HepG2 (cell line): Measurements from ENCODE around the gene HNRNPF. TPM values are rescaled to one million over a fixed set of nuclear protein-coding genes. Genes with fewer than 3 reads are reported as not detected.

Source experiments
- CHD2 ChIP-seq: IDR thresholded peaks from 2 replicates; pipeline ENCODE4 v1.6.1; 2011; ENCODE audit warnings: low read depth, low read length, improper control_type of control experiment
- GZF1 ChIP-seq: sonication (generic); formaldehyde crosslinking; IDR thresholded peaks from 2 replicates; pipeline ENCODE4 v1.5.1; 2020; ENCODE audit warnings: mild to moderate bottlenecking, missing genetic modification reagents
- HES4 ChIP-seq: sonication (generic); formaldehyde crosslinking; IDR thresholded peaks from 2 replicates; pipeline ENCODE4 v1.9.0; 2021; ENCODE audit warnings: mild to moderate bottlenecking, missing genetic modification reagents, borderline replicate concordance
- NCOR1 ChIP-seq: fragments of 200-600 bp; sonication (generic); IDR thresholded peaks from 2 replicates; pipeline ENCODE4 v1.7.0; 2017; ENCODE audit warnings: antibody characterized with exemption, low read length, borderline replicate concordance
- NFKBIZ ChIP-seq: IDR thresholded peaks from 2 replicates; pipeline ENCODE4 v1.6.1; 2018; ENCODE audit warnings: missing genetic modification reagents, missing compliant biosample characterization
- NFYC ChIP-seq: IDR thresholded peaks from 2 replicates; pipeline ENCODE4 v1.6.1; 2016; ENCODE audit warnings: missing genetic modification reagents, missing compliant biosample characterization
- NONO ChIP-seq, 2 experiments: fragments of 450-650 bp in 1 of 2; sonication (generic) in 1 of 2; formaldehyde crosslinking in 1 of 2; IDR thresholded peaks in 1 of 2; conservative IDR thresholded peaks in 1 of 2; 2 replicates each; pipeline versions ENCODE4 v1.6.1 to v1.8.0; 2017 to 2022; ENCODE audit warnings: mild to moderate bottlenecking in 1 of 2, missing genetic modification reagents in 1 of 2, moderate library complexity in 1 of 2
- SNAPC2 ChIP-seq: sonication (generic); formaldehyde crosslinking; IDR thresholded peaks from 2 replicates; pipeline ENCODE4 v1.8.1; 2022; ENCODE audit warnings: mild to moderate bottlenecking, missing genetic modification reagents
- SRY ChIP-seq: sonication (generic); formaldehyde crosslinking; IDR thresholded peaks from 2 replicates; pipeline ENCODE4 v1.8.0; 2022; ENCODE audit warnings: mild to moderate bottlenecking, missing genetic modification reagents
- ZFY ChIP-seq: sonication (generic); formaldehyde crosslinking; IDR thresholded peaks from 2 replicates; pipeline ENCODE4 v1.4.0; 2020; ENCODE audit warnings: missing genetic modification reagents
- ZNF350 ChIP-seq: sonication (generic); formaldehyde crosslinking; IDR thresholded peaks from 2 replicates; pipeline ENCODE4 v1.4.0; 2020; ENCODE audit warnings: mild to moderate bottlenecking, low read depth, missing genetic modification reagents, borderline replicate concordance
- ZNF562 ChIP-seq: sonication (generic); formaldehyde crosslinking; IDR thresholded peaks from 2 replicates; pipeline ENCODE4 v1.8.0; 2022; ENCODE audit warnings: missing genetic modification reagents, borderline replicate concordance
- ZNF816 ChIP-seq: sonication (generic); formaldehyde crosslinking; IDR thresholded peaks from 2 replicates; pipeline ENCODE4 v1.8.0; 2022; ENCODE audit warnings: missing genetic modification reagents, mild to moderate bottlenecking, borderline replicate concordance
- polyA plus RNA-seq, 8 experiments: library from polyadenylated mRNA; depleted of rRNA in 3 of 8; stranded (reverse) in 7 of 8; unstranded in 1 of 8; fragments of >200 nt; fragmentation: Illumina TruSeq in 4 of 8; extraction: Trizol in 4 of 8; gene quantifications; 2 replicates each; pipeline versions ENCODE4 v1.2.1 to v1.2.3, GENCODE V29; 2011 to 2016; ENCODE audit warnings: low read depth in 4 of 8, missing spikeins in 1 of 8, mixed read lengths in 1 of 8; ENCODE audit not compliant: insufficient read depth in 1 of 8
- total RNA-seq, 5 experiments: library from RNA; depleted of rRNA; stranded (reverse); fragments of >200 nt; fragmentation: Illumina TruSeq; extraction: Trizol; gene quantifications; 2 replicates each; pipeline ENCODE4 v1.2.3, GENCODE V29; 2016; ENCODE audit warnings: low read depth in 1 of 5
- TF ChIP-seq, protein P1 (sequence below): sonication (generic); formaldehyde crosslinking; IDR thresholded peaks from 2 replicates; pipeline ENCODE4 v1.4.0; 2020; ENCODE audit warnings: low read depth, mild to moderate bottlenecking, missing genetic modification reagents
- TF ChIP-seq, protein P2 (sequence below): IDR thresholded peaks from 2 replicates; pipeline ENCODE4 v1.6.1; 2016
- TF ChIP-seq, protein P3 (sequence below): sonication (generic); formaldehyde crosslinking; IDR thresholded peaks from 2 replicates; pipeline ENCODE4 v1.4.0; 2020; ENCODE audit warnings: mild to moderate bottlenecking, missing genetic modification reagents
- TF ChIP-seq, protein P4 (sequence below): sonication (generic); formaldehyde crosslinking; conservative IDR thresholded peaks from 2 replicates; pipeline ENCODE4 v1.4.0; 2020; ENCODE audit warnings: missing genetic modification reagents
- TF ChIP-seq, protein P5 (sequence below): sonication (generic); formaldehyde crosslinking; IDR thresholded peaks from 2 replicates; pipeline ENCODE4 v1.8.1; 2023; ENCODE audit warnings: missing genetic modification reagents, inconsistent platforms, borderline replicate concordance
- TF ChIP-seq, protein P6 (sequence below): sonication (generic); formaldehyde crosslinking; IDR thresholded peaks from 2 replicates; pipeline ENCODE4 v1.5.0; 2020; ENCODE audit warnings: missing genetic modification reagents, mild to moderate bottlenecking, borderline replicate concordance

HNRNPF gene
- total and polyA plus RNA-seq, 2 of the 13 experiments (the other 11 are each of a cell fraction or from before 2014, with no cell fraction given) = 166 to 308 TPM

DNA sequence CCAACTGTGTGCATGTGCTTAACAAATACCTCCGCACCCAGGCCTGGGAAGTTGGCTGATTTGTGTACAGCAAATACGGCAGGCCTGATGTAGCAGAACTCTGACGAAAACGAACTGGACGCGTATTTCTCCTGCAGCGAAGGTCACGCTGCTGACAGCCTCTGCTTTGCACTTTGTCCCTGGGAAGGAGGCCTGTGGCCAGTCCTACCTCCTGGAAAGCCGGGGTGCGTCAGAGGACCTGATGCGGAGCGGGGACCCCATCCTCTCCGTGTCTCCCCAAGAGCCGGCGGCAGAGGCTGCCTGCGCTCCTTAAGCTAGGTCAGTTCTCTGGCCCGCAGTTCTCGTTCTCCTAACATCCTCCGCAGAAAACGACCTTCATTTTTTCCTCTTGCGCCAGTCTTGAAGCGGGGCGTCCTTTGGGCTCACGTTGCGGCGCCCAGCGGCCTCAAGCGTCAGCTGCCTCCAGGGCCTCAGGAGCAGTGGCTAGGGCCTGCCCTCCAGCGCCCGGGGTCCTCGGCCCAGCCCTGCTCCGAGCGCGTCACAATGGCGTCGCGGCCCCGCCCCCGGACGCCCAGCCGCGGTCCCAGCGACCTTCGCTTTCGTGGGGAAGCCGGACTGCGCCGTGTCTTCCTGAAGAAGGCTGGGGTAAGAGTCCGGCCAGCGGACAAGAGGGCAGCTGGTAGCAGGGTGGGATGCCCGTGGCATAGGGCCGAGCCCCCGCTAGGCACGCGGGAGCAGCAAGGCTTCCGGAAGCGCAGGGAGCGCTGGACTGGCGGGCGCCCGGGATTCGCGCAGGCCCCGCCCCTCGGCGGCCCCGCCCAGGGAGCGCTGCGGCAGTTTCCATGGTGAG lies 27.5 kb upstream of the HNRNPF start, which contains the start of gene ZNF487 (continued):
- TF ChIP-seq, protein P1, sequence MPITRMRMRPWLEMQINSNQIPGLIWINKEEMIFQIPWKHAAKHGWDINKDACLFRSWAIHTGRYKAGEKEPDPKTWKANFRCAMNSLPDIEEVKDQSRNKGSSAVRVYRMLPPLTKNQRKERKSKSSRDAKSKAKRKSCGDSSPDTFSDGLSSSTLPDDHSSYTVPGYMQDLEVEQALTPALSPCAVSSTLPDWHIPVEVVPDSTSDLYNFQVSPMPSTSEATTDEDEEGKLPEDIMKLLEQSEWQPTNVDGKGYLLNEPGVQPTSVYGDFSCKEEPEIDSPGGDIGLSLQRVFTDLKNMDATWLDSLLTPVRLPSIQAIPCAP = 0 out of 2 replicates have a peak, but pooled peaks have one; percentile 56
- TF ChIP-seq ZNF562 (CRISPR knock-in tag) (no peak), ZNF350 (CRISPR knock-in tag) (peak; percentile 91), GZF1 (CRISPR knock-in tag) (peak; percentile 85; the same call in 1 of the 2 replicates), NFKBIZ (CRISPR knock-in tag) (peak; percentile 47; the same call in 1 of the 2 replicates), NCOR1 (peak; percentile 45), ZNF816 (CRISPR knock-in tag) (peak; percentile 93), ZFY (peak; percentile 97), CHD2 (0 out of 2 replicates have a peak, but pooled peaks have one; percentile 16), NONO (IDR thresholded peaks at IDR 0.05) (no peak), NONO (CRISPR knock-in tag; conservative IDR thresholded peaks at IDR 0.05) (no peak; the same call in 1 of the 2 replicates), NFYC (CRISPR knock-in tag) (no peak), SRY (CRISPR knock-in tag) (0 out of 2 replicates have a peak, but pooled peaks have one; percentile 55), SNAPC2 (CRISPR knock-in tag) (0 out of 2 replicates have a peak, but pooled peaks have one; percentile 80), HES4 (CRISPR knock-in tag) (peak; percentile 91; the same call in 1 of the 2 replicates)
- TF ChIP-seq, protein P2, sequence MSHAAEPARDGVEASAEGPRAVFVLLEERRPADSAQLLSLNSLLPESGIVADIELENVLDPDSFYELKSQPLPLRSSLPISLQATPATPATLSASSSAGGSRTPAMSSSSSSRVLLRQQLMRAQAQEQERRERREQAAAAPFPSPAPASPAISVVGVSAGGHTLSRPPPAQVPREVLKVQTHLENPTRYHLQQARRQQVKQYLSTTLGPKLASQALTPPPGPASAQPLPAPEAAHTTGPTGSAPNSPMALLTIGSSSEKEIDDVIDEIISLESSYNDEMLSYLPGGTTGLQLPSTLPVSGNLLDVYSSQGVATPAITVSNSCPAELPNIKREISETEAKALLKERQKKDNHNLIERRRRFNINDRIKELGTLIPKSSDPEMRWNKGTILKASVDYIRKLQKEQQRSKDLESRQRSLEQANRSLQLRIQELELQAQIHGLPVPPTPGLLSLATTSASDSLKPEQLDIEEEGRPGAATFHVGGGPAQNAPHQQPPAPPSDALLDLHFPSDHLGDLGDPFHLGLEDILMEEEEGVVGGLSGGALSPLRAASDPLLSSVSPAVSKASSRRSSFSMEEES = no peak
- TF ChIP-seq, protein P3, sequence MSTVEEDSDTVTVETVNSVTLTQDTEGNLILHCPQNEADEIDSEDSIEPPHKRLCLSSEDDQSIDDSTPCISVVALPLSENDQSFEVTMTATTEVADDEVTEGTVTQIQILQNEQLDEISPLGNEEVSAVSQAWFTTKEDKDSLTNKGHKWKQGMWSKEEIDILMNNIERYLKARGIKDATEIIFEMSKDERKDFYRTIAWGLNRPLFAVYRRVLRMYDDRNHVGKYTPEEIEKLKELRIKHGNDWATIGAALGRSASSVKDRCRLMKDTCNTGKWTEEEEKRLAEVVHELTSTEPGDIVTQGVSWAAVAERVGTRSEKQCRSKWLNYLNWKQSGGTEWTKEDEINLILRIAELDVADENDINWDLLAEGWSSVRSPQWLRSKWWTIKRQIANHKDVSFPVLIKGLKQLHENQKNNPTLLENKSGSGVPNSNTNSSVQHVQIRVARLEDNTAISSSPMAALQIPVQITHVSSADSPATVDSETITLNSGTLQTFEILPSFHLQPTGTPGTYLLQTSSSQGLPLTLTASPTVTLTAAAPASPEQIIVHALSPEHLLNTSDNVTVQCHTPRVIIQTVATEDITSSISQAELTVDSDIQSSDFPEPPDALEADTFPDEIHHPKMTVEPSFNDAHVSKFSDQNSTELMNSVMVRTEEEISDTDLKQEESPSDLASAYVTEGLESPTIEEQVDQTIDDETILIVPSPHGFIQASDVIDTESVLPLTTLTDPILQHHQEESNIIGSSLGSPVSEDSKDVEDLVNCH (CRISPR knock-in tag) = no peak
- TF ChIP-seq, protein P4, sequence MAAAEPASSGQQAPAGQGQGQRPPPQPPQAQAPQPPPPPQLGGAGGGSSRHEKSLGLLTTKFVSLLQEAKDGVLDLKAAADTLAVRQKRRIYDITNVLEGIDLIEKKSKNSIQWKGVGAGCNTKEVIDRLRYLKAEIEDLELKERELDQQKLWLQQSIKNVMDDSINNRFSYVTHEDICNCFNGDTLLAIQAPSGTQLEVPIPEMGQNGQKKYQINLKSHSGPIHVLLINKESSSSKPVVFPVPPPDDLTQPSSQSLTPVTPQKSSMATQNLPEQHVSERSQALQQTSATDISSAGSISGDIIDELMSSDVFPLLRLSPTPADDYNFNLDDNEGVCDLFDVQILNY (CRISPR knock-in tag) = no peak
- TF ChIP-seq, protein P5, sequence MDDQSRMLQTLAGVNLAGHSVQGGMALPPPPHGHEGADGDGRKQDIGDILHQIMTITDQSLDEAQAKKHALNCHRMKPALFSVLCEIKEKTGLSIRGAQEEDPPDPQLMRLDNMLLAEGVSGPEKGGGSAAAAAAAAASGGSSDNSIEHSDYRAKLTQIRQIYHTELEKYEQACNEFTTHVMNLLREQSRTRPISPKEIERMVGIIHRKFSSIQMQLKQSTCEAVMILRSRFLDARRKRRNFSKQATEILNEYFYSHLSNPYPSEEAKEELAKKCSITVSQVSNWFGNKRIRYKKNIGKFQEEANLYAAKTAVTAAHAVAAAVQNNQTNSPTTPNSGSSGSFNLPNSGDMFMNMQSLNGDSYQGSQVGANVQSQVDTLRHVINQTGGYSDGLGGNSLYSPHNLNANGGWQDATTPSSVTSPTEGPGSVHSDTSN = no peak
- TF ChIP-seq, protein P6, sequence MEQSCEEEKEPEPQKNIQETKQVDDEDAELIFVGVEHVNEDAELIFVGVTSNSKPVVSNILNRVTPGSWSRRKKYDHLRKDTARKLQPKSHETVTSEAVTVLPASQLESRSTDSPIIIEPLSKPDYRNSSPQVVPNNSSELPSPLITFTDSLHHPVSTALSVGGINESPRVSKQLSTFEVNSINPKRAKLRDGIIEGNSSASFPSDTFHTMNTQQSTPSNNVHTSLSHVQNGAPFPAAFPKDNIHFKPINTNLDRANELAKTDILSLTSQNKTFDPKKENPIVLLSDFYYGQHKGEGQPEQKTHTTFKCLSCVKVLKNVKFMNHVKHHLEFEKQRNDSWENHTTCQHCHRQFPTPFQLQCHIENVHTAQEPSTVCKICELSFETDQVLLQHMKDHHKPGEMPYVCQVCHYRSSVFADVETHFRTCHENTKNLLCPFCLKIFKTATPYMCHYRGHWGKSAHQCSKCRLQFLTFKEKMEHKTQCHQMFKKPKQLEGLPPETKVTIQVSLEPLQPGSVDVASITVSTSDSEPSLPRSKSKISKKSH (CRISPR knock-in tag) = peak; percentile 84
